ENCODE measurements around the gene COL5A2.

The COL5A2 gene

DNA sequence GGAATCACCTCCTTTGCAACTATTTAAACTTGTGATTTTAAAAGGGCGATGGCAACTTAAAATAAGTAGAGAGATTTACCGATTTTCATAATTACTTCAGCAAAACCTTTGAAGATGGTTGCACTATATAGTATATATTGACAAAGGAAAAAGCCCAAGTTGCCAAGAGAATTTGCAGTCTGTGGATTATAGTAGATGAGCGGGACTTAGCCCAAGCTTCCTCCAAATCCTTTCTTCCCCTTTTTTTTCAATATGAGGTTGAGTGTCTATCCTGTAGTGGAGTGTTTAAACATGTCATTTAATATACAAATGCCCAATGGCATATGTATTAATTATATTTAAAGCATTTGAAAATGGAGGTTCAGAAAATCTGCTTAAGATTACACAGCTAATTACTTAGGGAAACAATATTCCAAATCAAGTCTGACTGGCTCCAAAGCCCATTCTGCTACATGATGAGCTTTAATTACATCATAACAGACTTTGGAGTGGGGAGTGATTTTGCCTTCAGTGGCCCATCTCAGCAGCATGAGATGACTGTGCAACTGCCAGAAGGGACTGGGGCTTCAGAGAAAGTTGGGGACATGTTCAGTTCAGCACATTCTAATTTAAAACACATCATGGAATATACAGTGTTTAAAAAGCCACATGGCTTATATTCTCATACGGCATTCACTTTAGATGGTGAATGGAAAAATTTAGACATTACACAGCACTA is 132.2 kb downstream of the COL5A2 start:
- DNase-seq, result no peak

DNA sequence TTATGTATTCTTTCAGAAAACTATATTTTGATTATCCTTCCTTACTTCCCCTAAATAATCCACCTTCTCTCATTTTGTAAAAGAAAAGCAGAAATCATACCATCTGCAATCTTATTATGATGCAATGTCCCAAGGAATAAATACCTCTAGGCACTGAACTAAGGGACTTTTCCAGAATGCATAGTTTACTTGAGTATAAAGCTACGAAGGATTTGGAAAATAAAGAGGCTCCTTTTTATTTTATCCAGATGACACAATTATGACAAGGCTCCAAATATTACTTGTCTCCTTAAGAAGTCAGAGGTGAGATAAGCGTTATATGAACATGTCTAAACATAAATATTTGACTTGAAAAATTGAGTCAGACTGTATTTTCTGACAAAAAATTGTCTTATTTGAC is 133.2 kb downstream of the COL5A2 start:
- no peak for DNase-seq

DNA sequence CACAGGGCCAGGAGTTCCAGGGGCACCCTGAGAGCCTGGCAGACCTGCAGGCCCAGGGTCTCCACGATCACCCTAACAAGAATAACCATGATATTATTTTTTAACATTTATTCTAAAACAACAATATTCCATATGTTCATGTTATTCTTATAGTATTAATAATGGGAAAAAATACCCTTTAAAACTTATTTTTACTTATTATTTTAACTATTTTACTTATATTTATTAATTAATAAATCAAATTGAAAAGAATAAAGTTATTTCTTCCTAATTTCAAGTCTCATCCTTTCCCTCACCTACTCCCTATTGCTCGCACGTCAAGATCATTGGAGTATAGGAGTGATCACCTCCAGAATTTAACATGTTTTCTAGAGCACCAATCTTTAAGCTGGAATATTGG is 133.7 kb downstream of the COL5A2 start:
- DNase-seq, result no peak

DNA sequence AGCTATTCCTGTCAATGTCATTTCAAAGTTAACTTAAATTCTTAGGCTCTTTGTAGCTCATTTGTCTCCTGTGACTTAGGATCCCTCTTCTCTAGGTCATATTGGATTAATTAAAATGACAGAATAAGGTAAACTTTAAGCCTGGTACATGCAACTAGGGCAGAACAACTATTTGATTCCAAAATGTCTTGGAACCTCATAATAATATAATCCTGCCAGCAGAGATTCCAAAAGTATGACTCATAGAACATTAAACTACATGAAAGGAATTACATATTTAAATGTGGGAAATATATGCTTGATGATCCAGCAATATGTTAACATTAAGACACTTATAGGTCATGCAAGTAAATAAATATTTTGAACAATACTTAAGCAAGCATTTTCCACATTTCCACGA is 142.0 kb downstream of the COL5A2 start:
- no peak for DNase-seq

DNA sequence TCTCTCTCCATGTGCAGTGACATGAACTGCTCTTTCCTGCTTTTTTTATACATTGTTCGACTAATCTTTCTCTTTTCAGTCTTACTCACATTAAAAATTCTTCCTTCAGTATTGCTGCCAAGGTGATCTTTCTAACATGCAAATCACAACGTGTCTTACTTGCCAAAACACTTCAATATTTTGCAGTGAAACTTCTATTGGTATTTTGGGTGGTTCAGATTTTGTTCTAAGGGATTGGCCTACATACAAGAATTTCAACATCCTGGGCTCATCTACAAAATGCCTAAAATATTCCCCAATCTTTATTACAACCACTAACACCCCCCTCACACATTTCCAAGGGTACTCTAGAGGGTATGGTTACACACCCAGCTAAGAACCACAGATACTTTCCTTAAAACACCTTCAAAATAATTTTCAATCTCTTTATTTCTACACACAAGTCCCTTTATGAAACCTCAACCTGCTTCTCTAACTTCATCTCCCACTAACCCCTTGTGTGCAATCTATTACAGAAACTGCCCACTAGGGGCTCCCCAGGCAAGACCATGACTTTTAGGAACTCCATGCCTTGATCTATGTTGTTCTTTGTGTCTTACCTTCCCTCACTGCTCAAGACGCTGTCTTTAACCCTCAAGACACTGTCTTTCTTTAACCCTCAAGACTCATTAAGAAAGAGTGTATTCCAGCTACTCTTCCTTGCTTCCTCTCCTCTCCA is 154.5 kb downstream of the COL5A2 start:
- DNase-seq, result no peak

DNA sequence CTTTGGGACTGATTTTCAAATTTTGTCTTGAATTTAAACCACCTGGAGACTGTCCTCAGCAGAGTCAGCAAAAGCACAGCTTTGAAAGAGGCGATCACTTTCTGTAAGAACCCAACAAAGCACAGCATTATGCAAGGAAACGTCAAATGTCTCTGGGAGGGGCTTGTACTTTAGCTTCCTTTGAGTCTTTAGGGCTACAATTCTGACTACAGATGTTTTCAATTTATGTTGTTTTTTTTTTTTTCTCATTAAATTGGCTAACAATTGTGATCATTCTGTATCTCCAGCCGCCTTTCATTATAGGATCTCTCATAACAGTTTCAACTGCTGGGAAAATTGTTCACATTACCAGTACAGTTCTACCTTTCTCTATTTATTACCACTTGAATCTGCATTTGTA is 157.1 kb downstream of the COL5A2 start:
- no peak for DNase-seq

DNA sequence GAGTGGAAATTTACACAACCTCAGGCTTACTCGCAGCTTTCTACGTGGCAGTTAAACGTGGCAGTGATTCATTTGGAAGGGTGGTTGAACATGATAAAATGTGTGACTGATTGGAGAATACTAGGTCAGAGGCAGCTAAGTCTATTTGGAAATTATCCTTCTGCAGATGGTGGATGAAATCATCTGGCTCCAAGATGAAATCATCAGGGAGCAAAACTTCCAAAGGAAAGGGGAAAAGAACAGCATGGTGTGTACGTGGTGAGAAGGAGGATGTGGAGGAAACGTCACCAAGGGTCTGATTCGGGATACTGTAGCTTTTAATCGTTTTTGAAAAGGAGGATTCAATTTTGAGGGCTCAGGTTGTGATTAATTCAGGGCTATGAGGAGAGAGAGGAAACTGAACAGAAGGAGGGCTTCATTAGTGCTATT is 157.5 kb downstream of the COL5A2 start:
- DNase-seq, result no peak

DNA sequence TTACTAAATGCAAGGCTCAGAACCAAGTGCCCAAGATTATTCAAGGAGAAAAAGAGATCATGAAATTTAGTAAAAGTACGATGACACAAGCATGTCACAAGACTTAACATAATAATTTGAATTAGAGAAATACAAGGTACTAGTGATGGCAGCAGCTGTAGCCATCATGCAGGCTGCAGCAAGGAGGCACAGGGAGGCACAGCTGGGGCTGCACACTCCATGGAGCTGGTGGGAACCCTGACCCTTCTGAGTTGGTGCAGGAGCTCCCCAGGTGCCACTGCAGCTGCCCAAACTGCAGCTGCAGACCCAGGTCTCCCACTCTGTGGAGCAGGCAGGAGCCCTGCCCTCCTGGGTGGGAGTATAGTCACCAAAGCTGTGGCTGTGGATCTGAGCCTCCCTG is 159.4 kb downstream of the COL5A2 start:
- no peak for DNase-seq

DNA sequence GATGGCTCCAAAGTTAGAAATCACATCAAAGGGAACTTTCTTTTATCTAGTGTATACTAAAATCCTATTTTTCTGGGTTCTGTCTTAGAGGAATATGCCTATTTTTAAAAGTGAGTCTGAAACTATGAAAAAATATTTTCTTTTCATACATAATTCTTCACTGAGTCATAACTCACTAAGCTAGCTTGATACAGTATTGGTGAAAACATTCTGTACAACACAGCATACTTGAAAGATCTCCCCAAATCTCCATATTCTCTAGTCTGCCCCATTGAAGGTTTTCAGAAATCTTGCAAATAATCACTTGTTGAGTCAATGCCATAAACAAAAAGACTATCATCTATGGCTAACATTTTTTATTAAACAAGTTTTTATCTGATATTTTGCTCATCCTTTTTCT is 160.9 kb downstream of the COL5A2 start:
- DNase-seq, result no peak

DNA sequence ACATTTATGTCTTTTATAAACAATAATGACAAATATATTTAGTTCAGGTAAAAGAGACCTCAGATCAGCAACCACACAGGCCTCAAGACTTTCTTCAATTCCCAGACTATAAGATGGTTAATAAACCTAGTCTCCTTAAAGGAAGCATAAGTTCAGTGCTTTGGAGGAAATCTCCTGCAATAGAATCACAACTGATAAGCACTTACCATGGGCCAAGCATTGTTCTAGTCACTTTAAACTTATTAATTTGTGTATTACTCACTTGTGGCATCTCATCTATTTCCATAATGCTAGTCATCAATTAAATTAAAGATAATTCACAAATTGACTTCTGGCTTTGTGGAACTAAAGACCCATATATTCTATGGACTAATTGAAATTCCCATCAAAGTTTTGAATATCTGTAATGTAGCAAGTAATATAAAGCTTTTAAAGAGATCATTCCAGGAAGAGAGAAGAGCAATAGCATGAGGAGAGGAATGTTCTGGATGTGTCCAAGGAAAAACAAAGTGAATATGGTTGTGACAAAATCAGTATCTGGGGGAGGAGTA is 163.2 kb downstream of the COL5A2 start:
- DNase-seq, result no peak

DNA sequence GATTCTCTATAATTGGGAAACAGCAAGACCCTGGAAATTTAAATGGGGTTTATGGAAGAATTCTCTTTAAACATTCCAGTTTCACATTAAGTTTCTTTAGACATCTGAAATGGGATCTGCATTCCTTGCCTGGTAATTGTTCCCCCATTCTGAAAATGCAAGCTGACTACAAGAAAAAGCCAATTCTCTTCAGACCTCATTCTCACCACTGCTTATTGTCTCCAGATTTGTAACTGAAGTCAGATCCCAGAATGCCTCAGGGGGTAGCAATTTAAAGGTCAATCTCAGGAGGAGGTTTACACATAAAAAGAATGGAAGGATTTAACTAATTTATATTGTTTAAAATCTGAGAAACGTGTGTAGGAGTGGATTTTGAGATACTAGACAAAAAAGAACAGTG is 164.2 kb downstream of the COL5A2 start:
- no peak for DNase-seq

DNA sequence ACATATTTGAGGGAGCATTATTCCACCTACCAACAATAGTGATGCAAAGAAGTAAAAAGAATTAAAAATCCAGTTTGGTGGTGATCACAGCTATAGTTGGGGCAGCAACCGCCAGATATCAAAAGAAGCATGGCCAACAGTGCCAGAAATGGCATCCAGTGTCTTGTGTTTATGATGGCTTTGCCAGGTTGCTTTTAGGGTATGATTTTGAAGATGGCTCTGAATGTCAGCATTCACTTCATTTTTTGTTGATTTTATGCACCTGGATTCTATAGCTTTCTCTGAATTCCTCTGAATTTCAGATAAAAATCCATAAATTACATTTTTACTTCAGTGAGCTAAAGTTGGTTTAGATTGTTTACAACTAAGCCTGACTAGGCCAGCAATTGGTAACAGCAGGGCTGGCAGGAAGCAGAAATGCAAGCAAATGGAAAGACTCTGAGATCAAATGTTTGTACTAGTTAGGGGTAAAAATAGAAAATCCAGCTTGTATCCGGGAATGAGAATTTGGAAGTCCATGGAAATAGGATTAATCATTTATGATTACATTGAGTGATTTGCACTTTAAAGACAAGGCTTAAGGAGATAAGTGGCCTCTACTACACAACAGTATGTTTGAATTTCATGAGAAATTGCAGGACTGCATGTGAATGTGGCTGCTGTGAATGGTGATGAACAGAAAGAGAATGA is 165.0 kb downstream of the COL5A2 start:
- DNase-seq, result no peak

DNA sequence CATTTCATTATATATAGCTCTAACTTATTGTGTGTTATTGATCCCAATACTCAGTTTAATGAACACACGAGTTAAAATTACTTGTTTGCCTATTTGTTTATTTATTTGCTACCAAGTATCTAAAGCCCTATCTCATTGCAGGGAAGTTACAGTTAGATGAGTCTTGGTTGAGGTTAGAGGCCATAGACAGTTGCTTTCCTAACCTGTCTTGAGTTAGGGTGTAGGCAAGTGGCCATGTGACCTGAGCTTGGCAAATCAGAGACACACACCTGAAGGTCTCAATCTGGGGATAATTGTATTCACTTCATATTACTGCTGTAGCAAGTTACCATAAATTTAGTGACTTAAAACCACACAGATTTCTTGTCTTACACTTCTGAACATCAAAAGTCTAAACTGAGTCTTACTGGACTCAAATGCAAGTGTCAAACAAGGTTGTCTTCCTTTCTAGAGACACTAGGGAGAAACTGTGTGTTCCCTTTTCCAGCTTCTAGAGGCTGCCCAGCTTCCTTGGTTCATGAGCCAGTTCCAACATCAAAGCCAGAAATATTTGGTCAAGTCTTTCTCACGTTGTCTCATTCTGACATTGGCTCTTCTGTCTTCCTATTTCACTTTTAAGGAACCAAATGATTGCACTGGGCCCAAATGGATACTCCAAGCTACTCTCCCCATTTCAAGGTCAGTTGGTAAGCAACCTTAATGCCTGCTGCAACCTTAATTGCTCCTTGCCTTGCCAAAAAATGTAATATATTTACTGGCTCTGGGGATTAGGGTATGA is 165.7 kb downstream of the COL5A2 start:
- no peak for DNase-seq

DNA sequence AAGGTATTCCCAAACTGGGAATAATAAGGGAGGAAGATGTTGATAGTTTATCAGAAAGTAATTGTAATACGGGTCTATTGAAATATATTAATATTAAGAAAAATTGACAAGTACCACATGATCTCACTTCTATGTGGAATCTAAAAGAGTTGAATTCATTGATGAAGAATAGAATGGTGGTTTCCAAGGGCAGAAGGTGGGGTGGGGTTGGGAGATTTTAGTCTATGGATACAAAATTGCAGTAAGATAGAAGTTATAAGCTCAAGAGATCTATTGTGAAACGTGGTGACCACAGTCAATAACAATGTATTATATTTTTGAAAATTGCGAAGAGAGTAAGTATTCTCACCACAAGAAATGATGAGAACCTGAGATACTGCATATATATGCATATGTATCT is 166.5 kb downstream of the COL5A2 start:
- DNase-seq, result no peak

DNA sequence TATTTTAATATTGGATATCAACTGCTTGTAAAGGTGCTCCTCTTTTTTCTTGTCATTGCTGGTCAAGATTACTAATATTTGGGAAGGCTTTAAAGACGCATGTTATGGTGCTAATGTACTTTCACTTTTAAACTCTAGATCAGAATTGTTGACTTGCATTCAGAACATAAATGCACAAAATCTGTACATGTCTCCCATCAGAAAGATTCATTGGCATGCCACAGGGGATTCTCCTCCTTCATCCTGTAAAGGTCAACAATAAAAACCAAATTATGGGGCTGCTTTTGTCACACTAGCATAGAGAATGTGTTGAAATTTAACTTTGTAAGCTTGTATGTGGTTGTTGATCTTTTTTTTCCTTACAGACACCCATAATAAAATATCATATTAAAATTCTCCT is 167.2 kb downstream of the COL5A2 start:
- no peak for DNase-seq

DNA sequence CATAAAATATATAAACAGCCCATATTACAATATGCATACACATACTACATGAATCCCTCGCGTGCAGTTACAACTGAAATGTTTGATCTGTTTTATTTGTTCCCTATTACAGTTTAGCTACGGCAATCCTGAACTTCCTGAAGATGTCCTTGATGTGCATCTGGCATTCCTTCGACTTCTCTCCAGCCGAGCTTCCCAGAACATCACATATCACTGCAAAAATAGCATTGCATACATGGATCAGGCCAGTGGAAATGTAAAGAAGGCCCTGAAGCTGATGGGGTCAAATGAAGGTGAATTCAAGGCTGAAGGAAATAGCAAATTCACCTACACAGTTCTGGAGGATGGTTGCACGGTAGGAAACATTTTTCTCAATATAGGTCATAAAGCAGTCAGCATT is 169.0 kb downstream of the COL5A2 start:
- no peak for DNase-seq

DNA sequence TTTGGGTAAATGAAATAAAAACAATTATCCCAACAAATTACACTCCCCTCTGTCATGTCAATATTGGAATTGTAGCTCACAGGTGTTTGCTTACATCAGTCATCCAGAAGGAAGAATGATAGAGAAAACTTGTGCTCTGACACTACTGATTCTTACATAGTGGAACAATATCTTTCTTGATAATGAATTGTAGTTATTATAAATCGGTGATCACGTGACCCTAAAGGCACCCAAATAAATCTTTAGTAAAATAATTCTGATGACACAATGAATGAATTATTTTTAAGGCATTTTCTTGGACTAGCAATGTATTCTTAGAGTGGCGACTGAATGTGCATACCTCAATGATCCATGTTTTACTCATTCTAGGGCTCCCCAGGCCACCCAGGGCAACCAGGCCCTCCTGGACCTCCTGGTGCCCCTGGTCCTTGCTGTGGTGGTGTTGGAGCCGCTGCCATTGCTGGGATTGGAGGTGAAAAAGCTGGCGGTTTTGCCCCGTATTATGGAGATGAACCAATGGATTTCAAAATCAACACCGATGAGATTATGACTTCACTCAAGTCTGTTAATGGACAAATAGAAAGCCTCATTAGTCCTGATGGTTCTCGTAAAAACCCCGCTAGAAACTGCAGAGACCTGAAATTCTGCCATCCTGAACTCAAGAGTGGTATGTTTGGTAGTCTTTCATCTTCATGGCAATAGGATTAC is 170.9 kb downstream of the COL5A2 start:
- DNase-seq, result no peak

DNA sequence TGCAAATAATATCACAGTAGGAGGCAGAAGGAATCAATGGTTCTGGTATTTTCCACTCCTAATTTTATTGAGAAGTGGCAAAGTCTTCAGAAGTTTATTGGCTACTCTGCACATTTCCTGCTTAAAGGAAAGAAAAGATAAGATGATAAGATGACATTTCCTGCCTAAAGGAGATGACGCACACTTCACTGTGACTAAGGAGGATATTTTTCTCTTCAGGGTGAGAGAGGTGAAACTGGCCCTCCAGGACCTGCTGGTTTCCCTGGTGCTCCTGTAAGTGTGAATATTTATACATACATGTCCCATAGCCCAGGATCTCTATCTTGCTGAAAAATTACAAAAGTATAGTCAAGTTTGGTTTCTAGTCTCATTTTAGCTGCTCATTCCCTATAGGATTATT is 177.5 kb downstream of the COL5A2 start:
- no peak for DNase-seq

DNA sequence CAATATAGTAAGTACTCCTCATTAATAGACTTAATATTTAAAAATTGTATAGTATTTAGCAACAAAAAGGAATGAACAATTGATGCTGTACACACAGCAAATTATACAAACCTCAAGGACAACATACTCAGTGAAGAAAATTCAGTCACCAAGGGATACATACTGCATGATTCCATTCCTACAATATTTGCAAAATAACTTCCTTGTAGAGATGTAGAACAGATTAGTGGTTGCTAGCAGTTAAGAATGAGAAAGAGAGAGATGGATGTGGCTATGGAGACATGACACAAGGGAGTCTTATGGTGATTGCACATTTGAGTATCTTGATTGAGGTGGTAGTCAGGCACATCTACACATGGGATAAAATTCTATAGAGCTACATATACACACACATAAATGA is 179.3 kb downstream of the COL5A2 start:
- DNase-seq, result no peak

DNA sequence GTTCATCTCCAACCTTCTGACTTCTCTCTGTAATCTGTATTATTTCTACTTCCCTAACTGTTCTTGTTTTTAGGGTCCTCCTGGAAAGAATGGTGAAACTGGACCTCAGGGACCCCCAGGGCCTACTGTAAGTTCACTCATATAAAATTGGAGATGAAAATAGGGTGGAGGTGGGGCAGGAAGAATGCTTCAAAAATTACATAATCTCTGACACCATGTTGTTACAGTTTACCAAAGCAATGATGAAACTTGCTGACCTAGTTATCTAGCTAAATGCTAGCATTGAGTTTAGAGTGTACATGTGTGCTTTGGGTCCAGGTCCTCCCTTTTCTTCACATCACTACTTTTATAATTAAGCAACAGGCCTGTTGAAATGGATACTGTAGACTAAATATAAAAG is 182.3 kb downstream of the COL5A2 start:
- no peak for DNase-seq

DNA sequence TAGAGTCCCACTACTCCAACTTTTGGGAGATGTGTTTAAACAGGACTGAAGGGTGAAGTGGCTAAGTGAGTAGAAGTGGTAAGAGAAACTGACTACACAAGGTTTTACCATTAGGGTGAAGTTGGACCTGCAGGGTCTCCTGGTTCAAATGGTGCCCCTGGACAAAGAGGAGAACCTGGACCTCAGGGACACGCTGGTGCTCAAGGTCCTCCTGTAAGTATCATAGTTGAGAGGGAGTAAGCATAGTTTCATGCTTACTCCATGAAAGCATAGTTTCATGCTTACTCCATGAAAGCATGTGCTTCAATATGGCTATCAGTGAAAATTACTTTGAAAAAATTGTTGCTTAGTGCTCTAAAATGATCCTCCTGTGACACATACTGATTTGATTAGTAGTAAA is 186.3 kb downstream of the COL5A2 start:
- DNase-seq, result no peak

DNA sequence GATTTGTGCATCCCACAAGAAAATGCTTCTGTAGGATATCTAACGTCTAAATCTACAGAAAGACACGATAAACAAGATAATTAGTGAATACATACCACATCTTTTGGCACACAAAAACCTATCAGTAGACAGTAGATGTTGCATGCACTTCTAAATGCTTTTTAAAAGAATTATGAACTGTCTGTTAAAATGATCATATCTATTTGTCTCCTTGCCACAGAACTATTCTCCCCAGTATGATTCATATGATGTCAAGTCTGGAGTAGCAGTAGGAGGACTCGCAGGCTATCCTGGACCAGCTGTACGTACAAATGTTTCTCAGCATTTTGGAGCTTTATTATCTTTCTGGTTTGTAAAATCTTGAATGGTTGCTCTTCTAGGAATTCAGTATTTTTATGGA is 192.7 kb downstream of the COL5A2 start:
- no peak for DNase-seq
